Measurements from ENCODE around the gene SLC12A9.

The SLC12A9 gene

GRCh38 chr7:100888988-100889750 is 36.7 kb downstream of the SLC12A9 start, which contains the start of gene UFSP1:
Gene UFSP1 (minus strand): TSS chr7:100889715. CDS start chr7:100889271, 444 bp downstream.
- H3K36me3 Mint-ChIP-seq (ENCODE audit: low read depth) = peaks cover 45% of the 10 kb centered on the region
- no peaks in the 10 kb centered on the region for H3K9me3 Mint-ChIP-seq
- H3K27ac Mint-ChIP-seq = peak within 1 kb of the TSS; percentile 94
- H3K27me3 Mint-ChIP-seq (ENCODE audit: low read depth) = peaks cover 33% of the 10 kb centered on the region
- peaks cover 32% of the 10 kb centered on the region for H3K4me1 Mint-ChIP-seq (ENCODE audit: low read depth)
- no peak for DNase-seq (ENCODE audit: low spot score)
- H3K4me3 Mint-ChIP-seq = peak within 1 kb of the TSS; percentile 88

GRCh38 chr7:100890653-100891567 is 38.4 kb downstream of the SLC12A9 start:
- DNase-seq (ENCODE audit: low spot score) = no peak
- peak overlapping the region; percentile 88 for H3K4me3 Mint-ChIP-seq
- H3K36me3 Mint-ChIP-seq (ENCODE audit: low read depth) = peaks cover 29% of the 10 kb centered on the region
- peaks cover 33% of the 10 kb centered on the region for H3K4me1 Mint-ChIP-seq (ENCODE audit: low read depth)
- no peak overlapping the region for H3K27ac Mint-ChIP-seq
- no peaks in the 10 kb centered on the region for H3K9me3 Mint-ChIP-seq
- peaks cover 36% of the 10 kb centered on the region for H3K27me3 Mint-ChIP-seq (ENCODE audit: low read depth)

DNA sequence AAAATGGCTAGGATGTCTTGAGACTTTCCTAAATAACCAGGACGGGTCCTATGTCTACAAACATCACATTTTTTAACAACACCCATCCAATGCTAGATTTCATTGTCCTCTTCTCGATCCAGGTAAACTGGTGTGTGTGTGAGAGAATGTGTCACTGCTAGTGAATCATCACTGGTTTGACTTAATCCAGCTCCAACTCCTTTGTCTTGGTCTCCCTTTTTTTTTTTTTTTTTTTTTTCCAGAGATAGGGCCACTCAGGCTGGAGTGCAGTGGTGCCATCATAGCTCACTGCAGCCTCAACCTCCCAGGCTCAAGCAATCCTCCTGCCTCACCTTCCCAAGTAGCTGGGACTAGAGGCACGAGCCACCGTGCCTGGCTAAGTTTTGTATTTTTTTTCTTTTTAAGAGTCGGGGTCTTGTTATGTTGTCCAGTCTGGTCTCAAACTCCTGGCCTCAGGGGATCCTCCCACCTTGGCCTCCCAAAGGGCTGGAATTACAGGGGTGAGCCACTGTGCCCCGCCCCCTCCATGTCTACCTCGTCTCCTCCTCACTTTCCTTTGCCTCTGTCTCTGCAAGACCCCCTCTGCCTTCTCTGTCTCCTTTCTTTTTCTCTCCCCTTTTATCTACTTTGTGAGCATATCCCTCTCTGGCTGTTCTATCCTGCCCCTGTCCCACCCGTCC is 39.2 kb downstream of the SLC12A9 start:
- Mint-ChIP-seq H3K9me3 (no peaks in the 10 kb centered on the region), H3K27ac (no peak overlapping the region)
- no peak for DNase-seq (ENCODE audit: low spot score)

GRCh38 chr7:100892364-100893317 is 40.1 kb downstream of the SLC12A9 start:
- Mint-ChIP-seq H3K9me3 (no peaks in the 10 kb centered on the region), H3K4me3 (no peak overlapping the region), H3K36me3 (ENCODE audit: low read depth) (peaks cover 11% of the 10 kb centered on the region), H3K4me1 (ENCODE audit: low read depth) (peaks cover 25% of the 10 kb centered on the region), H3K27me3 (ENCODE audit: low read depth) (peaks cover 47% of the 10 kb centered on the region), H3K27ac (no peak overlapping the region)
- no peak for DNase-seq (ENCODE audit: low spot score)

More for the DNA sequence above, 39.2 kb downstream of the SLC12A9 start:
- peaks cover 32% of the 10 kb centered on the region for H3K4me1 Mint-ChIP-seq (ENCODE audit: low read depth)
- H3K27me3 Mint-ChIP-seq (ENCODE audit: low read depth) = peaks cover 42% of the 10 kb centered on the region
- H3K4me3 Mint-ChIP-seq = peak overlapping the region; percentile 77
- H3K36me3 Mint-ChIP-seq (ENCODE audit: low read depth) = peaks cover 21% of the 10 kb centered on the region

DNA sequence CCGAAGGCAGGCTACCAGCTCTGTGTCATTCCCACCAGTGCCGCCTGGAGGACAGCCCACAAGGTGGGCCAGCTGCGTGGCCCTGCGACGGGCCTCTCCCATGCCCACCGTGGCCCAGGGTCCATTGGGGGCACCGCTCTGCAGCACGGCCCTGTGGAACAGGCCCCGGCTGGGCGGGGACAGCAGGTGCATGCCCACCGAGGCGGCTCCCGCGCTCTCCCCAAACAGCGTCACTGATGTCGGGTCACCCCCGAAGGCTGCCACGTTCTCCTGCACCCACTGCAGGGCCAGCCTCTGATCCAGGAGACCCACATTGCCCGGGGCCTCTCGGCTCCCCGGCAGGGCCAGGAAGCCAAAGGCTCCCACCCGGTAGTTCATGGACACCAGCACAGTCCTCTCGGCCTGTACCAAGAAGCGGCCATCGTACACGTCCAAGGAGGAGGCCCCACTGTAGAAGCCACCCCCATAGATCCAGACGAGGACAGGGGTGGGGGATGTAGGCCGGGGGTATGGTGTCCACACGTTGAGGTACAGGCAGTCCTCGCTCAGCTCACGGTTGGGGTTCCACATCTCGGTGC is 40.9 kb downstream of the SLC12A9 start:
- Mint-ChIP-seq H3K36me3 (ENCODE audit: low read depth) (peaks cover 4% of the 10 kb centered on the region), H3K27me3 (ENCODE audit: low read depth) (peaks cover 55% of the 10 kb centered on the region), H3K4me3 (no peak overlapping the region), H3K4me1 (ENCODE audit: low read depth) (peaks cover 18% of the 10 kb centered on the region), H3K9me3 (no peaks in the 10 kb centered on the region), H3K27ac (no peak overlapping the region)
- DNase-seq (ENCODE audit: low spot score) = no peak

DNA sequence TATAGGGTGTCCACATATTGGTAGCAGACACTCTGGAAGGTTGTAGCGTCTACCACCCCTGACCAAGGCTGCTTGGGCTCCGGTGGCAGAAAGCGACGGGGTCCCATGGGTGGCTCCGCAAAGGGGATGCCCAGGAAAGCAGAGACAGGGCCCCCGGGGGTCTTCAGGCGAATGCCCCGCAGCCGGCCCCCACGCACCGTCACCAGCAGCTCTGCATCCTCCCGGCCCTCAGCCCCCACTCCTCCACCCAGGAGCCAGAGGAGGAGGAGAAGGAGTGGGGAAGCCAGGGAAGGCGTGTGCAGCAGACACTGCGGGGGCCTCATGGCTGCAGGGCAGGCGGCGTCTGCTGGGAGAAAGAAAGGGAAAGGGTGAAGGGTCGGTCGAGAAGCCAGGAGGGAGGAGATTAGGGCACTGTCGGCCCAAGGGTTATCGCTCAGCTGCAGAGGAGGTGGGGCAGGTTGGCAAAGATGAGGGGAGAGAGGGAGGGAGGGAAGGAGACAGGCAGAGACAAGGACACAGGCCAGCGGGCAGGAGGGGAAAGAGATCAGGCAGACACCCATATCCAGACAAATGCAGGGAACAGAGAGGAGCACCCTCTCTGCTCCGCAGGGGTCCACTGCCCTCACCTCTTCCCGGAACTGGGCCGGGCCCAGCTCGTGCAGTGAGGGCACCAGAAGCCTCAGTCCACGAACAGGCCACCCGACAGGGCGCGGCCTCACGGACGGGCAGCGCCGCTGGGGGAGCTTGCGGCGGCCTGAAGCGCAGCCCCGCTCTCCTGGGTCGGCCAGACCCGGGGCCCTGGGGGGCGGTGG is 41.6 kb downstream of the SLC12A9 start:
- H3K4me1 Mint-ChIP-seq (ENCODE audit: low read depth) = peaks cover 15% of the 10 kb centered on the region
- no peaks in the 10 kb centered on the region for H3K36me3 Mint-ChIP-seq (ENCODE audit: low read depth)
- DNase-seq (ENCODE audit: low spot score) = no peak
- H3K9me3 Mint-ChIP-seq = no peaks in the 10 kb centered on the region
- H3K4me3 Mint-ChIP-seq = no peak overlapping the region
- H3K27me3 Mint-ChIP-seq (ENCODE audit: low read depth) = peaks cover 55% of the 10 kb centered on the region
- no peak overlapping the region for H3K27ac Mint-ChIP-seq

- Mint-ChIP-seq H3K4me3 (no peak overlapping the region), H3K27me3 (ENCODE audit: low read depth) (peaks cover 57% of the 10 kb centered on the region)
- no peak for DNase-seq (ENCODE audit: low spot score)
Measured at GRCh38 chr7:100894860-100895700, 42.6 kb downstream of the SLC12A9 start.

DNA sequence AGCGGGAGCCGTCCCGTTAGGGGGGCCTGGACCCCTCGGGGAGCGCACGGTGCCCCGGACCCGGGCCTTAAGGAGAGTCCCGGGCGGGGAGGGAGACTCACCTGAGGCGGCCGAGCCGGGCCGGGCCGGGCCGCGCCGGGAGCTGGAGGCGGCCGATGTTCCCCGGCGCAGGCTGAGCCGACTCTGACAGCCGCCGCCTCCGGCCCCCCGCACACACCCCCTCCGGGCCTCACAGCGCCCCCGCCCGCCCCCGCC is 43.1 kb downstream of the SLC12A9 start, which contains the start of gene ACHE:
Gene ACHE, minus strand, starts transcription at position 188 of the 255 bp plus-strand sequence. CDS start 1,656 bp downstream, outside the sequence.
- Mint-ChIP-seq H3K36me3 (ENCODE audit: low read depth) (no peaks in the 10 kb centered on the region), H3K4me1 (ENCODE audit: low read depth) (peaks cover 10% of the 10 kb centered on the region), H3K27me3 (ENCODE audit: low read depth) (peaks cover 56% of the 10 kb centered on the region), H3K27ac (peak within 1 kb of the TSS; percentile 41), H3K9me3 (no peaks in the 10 kb centered on the region), H3K4me3 (peak within 1 kb of the TSS; percentile 78)
- no peak for DNase-seq (ENCODE audit: low spot score)

More at GRCh38 chr7:100894860-100895700, 42.6 kb downstream of the SLC12A9 start:
- Mint-ChIP-seq H3K4me1 (ENCODE audit: low read depth) (peaks cover 15% of the 10 kb centered on the region), H3K36me3 (ENCODE audit: low read depth) (no peaks in the 10 kb centered on the region), H3K9me3 (no peaks in the 10 kb centered on the region), H3K27ac (no peak overlapping the region)

DNA sequence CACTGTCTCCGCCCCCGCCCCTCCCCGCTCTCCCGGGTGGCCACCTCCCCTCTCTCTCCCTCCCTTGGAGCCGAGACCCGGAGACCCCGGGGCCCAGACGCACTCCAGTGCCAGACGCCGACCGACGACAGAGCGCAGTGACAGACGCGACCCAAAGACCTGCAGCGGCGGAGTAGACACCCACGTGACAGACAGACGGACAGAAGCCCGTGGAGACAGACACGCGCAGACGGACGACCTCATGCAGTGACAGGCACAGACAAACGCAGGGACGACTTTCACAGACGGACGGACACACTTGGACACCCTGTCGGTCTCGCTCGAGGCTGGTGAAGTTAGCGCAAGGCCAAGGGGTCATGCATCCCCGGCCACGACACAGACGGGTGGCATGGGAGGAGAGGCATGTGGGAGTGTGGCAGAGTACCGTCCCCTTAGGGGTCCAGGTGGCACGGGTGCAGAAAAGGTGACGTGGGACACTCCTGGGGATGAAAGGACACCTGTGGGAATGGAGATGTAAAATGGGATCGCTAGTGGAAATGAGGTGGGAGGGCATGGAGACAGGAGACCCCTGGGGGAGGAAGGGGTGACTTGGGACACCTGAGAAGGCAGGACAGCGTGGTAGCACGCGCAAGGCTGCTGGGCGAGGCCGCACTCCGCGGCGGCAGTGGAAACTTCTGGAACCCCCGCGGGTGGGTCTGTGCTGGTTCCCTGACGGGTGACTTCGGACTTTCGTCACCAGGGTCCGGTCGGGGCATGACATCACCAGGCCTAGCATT is 43.6 kb downstream of the SLC12A9 start:
- Mint-ChIP-seq H3K9me3 (no peaks in the 10 kb centered on the region), H3K4me3 (peak overlapping the region; percentile 78), H3K27ac (peak overlapping the region; percentile 41), H3K27me3 (ENCODE audit: low read depth) (peaks cover 56% of the 10 kb centered on the region), H3K36me3 (ENCODE audit: low read depth) (no peaks in the 10 kb centered on the region), H3K4me1 (ENCODE audit: low read depth) (peaks cover 10% of the 10 kb centered on the region)
- no peak for DNase-seq (ENCODE audit: low spot score)

DNA sequence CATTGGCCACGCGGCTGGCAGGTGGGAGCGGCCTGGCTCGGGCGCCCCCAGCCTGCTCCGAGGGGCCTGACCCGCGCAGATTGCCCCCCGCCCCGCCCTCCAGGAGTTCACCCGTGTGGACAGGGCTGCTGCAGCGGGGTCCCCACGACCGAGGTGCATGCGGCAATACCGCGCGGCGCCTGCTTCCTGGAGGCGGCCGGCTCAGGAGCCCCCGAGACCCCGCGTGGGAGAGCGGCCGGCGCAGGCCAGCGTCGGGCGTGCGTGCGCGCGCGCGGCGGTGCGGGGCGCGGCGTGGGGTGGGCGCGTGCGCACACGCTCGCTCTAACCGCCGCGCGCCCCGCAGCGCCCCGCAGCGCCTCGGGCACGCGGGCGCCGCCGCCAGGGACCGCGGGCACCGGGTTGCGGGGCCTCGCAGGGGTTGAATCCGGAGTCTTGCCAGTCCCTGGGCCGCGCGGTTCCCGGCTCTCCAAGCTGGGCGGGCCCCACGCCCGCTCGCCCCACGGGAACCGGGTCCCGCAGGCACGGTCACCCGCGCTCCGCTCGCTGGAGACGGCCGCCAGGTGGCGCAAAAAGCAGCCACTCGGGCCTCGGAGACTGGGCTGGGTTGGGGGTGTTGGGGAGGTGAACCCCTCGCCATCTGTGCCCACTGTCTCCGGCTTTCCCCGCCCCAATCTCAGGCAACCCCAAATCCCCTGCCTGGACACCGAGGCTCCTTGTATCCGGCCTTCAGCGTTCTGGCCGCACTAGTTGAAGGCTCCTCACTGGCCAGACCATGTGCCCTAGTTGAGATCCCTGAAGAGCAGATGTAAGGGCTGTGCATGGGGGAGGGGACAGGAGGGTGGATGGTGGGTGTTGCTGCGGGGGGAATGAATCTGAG is 44.5 kb downstream of the SLC12A9 start:
- H3K36me3 Mint-ChIP-seq (ENCODE audit: low read depth) = no peaks in the 10 kb centered on the region

More for the DNA sequence above, 44.5 kb downstream of the SLC12A9 start:
- H3K27ac Mint-ChIP-seq = no peak overlapping the region
- peak overlapping the region; percentile 42 for H3K4me3 Mint-ChIP-seq
- DNase-seq (ENCODE audit: low spot score) = no peak
- H3K27me3 Mint-ChIP-seq (ENCODE audit: low read depth) = peaks cover 48% of the 10 kb centered on the region
- peaks cover 8% of the 10 kb centered on the region for H3K4me1 Mint-ChIP-seq (ENCODE audit: low read depth)
- H3K9me3 Mint-ChIP-seq = no peaks in the 10 kb centered on the region

Data from T-helper 2 cell treated with Interferon-gamma antibody and Interleukin-4, amounts not matched to agents 5 μg/mL and 100 μg/mL, for 36 hours (primary cell).